Stimulated activated CD4-positive, alpha-beta T cell treated with anti-CD3 and anti-CD28 coated beads, Interleukin-12 subunit alpha, Interleukin-12 subunit beta, amount 100 ng/mL, for 4 hours (primary cell): ENCODE measurements around the gene NOL11.
"Not testable (repeated sequence)": the region's sequence is repeated elsewhere in the genome, so short reads cannot be mapped to it uniquely, and the experiment has no call there.

Experiments used
- DNase-seq: peaks from one replicate; pipeline ENCODE4 v3.0.0-alpha.2; 2020

The NOL11 gene

DNA sequence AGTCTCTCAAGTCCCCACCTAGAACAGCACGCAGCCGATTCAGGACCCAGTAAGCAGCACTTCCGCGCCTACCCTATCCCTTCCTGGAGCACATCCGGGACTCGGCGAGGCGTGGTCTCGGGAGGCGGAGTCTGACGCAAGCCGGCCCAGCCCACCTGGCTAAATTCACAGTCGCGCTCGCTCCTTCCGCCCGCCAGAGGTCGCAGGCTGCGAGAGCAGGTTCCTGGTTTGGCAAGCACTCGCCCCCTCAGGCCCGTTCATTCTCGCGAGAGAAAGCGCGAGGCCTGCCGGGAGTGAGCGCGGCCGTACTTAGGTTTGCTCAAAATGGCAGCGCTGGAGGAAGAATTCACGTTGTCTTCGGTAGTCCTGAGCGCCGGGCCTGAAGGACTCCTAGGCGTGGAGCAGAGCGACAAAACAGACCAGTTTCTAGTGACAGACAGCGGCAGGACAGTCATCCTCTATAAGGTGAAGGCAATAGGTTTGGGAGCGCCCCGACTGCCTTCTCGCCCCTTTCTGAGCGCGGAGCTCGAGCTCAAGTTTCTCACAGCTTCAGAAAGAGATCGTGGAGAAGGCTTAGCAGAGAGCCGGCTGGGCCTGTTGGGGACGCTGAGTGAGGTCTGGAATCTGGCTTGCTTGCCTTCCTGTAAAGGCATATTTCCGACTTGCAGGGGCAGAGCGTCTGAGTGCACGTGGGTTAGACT lies at the start of gene NOL11:
TSS of gene NOL11 (plus strand) at position 313 of the 701 bp plus-strand sequence. CDS start at position 325, 12 bp downstream.
- peak; percentile 99 for DNase-seq

DNA sequence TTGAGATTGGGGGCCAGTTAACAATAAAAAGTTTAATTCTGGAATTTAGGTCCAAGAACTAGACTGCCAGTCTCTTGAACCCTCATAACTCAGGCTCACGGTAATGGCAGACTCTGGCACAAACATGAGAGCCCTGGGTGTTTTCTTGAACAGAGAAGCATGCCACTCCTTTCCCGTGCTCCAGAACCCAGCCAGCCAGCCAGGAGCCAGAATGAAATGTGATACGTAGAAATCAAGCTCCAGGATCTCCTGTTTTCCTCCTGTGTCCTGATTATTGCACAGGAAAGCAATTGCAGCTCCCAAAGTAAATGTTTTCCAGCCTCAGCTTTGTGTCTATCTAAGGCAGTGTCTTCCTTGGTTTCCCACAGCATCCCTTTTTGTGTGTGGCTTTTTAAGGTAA lies 46.2 kb upstream of the NOL11 start:
- DNase-seq: no peak

DNA sequence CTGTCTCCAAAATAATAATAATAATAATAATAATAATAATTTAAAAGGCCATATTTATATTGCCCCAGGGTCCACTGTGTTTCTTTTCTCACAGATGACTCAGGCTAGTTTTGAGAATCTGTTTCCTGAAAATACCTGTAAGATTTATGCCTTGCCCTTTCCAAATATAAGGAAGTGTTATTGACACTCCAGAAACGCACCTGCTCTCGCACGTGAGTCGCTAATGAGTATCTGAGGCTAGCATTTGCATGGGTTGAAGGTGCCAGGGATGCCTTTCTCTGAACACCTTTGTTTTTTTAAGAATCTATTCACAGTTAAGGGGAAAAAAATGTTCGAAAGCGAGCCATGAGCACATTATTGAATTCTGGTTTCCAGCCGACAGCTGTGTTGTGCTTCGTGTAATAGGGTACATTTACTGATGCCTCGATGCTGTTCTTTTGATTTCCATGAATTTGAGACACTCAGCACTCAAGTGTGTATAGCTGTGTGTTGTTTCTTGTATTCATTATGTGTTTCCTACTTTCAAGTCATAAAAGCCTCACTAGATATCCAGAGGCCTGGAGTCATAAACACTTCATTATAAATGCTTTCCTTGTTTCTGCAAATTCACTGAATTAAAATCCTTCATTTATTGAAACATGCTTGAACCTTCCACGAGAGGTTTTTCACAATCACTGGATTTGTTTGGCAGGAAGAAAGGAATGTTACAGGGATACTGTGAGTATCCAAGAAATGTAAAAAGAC lies 45.0 kb upstream of the NOL11 start:
- DNase-seq: no peak

DNA sequence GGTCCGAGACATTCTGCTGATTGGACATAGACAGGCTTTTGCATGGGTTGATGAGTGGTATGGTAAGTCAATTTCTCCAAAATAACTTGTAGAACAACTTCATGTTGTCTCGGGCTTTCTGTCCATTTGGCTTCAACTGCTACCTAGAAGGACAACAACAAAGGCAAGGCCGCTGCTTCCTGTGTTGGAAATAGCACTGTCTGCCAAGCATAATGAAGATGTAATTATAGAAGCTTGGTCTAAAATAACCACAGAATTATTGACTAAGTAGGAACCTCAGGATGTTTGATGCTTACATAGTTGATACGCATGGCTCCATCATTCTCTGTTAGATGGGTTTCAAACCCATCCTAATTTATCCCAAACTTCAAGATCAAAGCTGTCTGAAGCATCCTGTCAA lies 42.3 kb upstream of the NOL11 start:
- DNase-seq: no peak

DNA sequence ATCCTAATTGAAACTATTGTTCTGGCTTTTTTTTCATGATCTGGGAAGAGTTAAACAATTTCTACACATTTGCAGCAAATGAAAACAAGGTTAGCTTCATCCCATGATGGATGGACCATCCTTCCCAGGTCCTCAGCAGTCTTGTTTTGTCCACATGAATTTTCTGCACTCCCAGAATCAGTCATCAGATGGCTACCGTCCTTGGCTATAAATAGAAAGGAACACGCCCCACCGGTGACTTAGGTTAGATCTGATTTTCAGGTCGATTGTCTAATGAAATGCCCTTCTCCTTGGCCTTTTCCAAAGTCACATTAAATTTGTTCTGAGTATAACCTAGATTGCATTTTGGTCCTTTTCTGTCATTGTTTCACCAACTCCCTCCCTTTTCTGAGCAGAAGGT lies 41.4 kb upstream of the NOL11 start:
- DNase-seq: no peak

DNA sequence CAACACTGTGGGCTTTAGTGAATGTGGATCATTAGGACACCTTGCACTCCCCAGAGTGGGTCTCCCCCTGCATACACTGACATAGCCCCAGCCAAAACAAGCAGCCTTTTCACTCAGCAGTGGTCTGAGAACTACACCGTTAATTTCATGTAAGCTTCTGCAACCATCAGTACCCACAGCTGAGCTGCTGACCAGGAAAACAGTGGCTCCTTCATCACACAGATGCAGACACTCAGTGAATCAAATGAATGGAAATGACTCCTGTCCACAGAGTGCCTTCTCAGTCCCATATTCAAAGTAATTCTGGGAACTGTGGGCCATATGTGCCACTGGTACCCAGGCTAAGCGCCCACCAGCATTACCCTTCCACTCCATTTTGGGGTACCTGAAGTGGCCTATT lies 39.3 kb upstream of the NOL11 start:
- DNase-seq: no peak

DNA sequence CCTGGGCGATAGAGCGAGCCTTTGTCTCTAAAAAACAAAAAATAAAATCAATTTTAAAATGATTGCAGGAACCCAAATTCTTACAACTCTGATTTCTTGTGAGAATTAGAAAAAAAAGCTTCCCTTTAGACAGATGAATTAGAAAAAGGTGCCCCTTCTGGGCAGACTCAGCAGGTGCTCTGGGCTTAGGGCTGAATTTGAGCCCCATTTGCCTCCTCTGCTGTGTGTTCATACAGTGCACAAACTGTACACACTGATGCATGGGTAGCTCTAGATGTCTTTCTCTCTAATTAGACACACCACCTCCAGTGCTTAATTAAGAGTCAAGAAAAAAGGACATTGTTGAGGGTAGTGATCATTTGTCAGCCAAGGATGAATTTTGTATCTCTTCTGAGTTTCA lies 38.5 kb upstream of the NOL11 start:
- DNase-seq: no peak

DNA sequence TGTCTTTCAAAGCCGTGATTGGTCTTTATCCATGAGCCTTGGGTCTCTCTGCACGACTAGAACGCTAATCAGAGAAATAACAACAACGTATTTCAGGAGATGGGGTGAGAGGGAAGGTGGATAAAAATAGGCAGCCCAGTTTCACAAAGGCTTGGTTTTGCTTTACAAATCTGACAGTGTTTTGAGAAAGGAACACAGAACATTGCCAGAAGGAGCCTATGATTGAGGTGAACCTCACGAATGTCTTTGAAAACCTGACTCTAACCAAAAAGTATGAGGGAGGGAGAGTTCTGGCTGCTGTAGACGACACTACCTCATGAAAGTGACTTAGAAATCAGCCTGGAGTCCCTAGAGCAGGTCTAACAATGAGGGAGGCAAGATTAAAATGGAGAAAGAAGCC lies 38.0 kb upstream of the NOL11 start:
- no peak for DNase-seq

DNA sequence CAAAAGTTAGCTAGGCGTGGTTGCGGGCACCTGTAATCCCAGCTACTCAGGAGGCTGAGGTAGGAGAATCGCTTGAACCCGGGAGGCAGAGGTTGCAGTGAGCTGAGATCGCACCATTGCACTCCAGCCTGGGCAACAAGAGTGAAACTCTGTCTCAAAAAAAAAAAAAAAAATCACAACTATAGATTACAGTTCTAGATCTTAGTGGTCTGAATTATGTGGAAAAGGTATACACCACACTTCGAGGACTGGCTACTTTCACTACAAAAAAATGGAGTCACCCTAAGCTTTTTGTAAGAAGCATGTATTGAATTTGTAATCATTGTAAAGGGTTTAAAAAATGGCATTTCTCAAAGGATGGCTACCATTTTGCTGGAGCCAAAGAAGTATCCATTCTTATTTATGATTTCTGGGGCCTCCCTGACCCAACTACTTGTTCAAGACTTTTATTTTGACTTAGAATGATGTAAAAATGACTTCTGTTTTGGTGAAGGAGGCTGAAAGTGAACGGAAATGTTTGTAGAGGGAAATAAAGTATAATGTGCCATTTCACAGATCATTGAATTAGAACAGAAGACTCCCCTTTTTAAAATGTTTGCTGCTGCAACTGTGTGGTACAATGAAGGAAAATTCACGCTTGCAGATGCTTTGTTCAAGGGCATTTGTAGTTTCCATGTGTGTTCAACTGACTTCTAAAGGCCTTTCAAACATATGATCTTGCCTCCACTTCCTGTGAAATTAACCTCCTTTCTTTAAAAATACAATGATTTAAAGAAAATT lies 37.1 kb upstream of the NOL11 start:
- DNase-seq: no peak

DNA sequence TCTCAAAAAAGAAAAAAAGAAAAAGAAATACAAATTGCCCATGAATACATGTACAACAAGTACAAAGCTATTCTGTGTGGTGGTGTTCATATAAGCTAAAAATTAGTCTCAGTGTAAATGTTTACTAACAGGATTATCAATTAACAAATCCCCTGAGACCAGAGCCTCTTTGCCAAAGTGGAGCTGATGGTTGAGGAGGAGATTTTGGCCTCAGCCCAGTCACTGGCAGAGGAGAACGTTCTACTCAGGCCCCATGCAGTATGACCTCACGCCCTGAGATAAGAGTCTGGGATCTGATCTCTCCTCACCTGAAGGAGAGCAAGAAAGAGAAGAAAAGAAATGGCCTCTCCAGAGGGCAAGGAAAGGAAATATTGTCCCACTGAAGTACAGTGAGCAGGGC lies 35.5 kb upstream of the NOL11 start:
- DNase-seq: no peak

DNA sequence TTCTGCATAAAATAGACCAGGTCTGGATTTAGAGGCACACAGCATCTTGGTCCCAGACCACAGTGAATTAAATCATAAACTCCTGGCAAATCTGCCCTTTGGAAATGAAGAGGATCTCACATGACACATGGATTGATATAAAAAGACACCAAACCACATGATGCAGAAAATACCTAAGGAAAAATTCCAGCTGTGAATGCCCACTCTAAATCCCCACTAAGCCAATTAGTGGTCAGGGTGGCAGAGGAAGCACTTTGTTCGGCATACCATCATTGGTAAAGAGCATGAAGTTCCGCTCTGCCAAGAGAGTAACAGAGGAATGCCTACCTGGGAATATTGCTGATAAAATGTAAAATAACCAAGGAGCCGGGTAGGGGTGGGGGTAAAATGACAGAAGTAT lies 32.4 kb upstream of the NOL11 start:
- no peak for DNase-seq

DNA sequence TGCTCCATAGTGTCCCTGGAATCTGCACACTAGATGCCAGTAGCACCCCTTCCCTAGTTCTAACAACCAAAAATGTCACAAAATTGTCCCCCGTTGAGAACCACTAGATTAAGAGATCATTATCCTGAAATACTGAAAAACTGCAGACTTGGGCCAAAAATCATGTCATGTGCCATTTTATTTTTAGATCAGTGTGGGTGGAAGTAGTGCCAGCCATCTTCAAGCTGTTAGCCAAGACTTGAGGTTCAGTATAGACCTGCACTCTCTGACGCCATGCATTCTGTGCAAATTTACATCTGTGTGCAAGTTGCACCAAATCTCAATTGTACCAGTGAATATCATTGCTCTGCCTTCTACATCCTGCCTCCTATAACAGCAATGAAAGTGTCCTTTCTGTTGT lies 31.5 kb upstream of the NOL11 start:
- no peak for DNase-seq

DNA sequence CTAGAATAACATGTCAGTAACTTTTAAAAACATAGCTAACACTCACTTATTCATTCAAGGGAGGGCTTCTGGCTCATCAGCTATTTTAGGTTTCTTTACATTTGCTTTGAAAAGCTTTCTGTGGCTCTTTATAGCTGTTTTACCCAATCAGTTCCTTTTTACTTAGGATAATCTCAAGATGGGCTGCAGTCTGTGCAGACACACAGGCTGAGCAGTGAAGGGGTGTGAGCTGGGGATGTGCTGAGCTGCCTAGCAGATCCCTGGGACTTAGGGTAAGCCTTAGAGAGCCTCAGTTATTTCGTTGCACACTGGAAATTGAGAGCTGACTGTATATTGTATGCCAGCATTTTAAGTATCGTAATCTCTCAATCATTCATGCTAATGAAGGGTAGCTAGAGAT lies 30.2 kb upstream of the NOL11 start:
- DNase-seq: no peak

DNA sequence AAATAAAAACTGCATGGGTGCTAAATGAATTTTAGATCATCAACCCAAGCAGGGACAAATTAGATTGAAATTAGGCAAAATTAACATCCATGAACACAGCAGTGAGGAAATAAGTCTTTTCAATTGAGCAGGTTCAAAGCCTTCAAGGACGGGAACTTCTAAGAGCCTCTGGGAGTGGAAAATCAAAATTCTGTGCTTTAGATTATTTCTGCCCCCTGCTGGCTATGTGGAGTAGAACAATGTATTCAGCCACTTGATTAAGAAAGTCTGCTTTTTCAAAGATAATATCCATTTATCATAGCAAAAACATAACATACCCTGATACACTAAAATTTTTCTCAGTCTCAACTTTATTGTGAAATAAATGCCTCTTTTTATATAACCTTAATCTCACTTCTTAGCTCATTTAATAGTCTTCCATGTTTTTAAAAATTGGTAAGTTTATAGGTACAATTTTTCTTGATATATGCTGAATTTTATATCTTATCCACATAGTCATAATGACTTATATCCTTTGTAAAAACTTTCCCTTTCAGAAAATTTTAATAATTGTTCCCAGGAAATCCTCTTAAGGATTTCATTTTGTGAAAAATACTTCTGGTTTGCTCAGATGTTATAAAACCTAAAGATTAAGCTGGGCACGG lies 28.1 kb upstream of the NOL11 start:
- DNase-seq: peak; percentile 8

DNA sequence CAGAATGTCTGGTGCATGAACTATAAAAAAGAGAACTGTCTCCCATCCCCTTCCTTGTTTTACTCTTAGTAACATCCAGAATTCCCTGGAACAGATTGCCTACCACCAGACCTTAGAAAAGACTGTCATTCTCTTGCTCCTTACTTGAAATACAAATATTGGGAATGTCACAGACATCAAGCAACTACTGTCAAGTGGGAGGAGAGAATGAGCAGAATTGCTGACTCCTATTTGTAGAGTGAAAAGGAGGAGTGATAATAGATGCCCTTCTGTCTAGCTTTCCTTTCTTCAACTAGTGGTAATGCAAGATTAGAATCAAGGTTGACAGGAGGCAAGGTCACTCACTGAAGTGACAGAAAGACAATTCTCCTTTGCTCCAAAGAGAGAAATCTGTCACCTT lies 23.9 kb upstream of the NOL11 start:
- no peak for DNase-seq

DNA sequence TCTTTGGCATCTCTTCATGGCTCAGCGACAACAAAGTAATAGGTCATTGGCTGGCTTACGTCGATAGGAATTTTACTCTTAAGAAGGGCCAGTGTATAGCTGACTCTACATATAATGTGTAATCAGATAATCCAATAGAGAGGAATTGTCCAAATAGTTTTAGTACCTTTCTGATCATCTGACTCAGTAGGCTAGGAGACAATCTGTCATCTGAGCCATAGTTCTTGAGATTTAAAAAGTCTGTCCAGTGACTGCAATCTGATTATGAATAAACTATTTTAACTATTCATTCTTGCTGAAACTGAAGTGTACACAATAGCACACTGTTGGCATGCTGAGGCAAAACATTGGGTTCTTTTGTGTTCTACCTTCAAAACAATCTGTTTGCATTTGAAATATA lies 21.4 kb upstream of the NOL11 start:
- no peak for DNase-seq

DNA sequence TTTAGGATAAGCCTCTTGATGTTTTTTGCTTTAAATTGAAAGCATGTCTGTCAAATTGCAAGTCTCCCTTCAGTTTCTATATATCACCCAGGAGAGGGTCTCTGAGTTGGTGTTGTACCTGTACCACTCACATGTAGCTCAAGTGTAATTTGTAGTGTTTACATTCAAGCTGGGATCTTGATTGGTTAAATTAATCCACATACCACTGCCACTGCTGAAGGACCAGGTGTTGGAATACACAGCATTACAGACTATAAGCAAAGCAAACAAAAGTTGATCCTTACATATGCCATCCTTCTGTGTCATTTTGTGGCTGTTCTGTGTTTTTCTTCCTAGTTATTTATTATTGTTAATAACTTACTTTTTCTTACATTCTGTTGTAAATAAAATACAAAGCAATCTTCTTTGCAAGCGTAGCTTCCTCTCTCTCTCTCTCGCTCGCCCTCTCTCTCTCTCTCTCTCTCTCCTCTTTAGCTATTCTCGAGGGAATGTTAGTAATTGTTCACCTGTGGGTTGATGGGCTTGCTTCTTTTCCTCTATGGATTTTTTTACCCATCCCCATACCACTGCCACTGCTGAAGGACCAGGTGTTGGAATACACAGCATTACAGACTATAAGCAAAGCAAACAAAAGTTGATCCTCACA lies 20.8 kb upstream of the NOL11 start:
- no peak for DNase-seq

DNA sequence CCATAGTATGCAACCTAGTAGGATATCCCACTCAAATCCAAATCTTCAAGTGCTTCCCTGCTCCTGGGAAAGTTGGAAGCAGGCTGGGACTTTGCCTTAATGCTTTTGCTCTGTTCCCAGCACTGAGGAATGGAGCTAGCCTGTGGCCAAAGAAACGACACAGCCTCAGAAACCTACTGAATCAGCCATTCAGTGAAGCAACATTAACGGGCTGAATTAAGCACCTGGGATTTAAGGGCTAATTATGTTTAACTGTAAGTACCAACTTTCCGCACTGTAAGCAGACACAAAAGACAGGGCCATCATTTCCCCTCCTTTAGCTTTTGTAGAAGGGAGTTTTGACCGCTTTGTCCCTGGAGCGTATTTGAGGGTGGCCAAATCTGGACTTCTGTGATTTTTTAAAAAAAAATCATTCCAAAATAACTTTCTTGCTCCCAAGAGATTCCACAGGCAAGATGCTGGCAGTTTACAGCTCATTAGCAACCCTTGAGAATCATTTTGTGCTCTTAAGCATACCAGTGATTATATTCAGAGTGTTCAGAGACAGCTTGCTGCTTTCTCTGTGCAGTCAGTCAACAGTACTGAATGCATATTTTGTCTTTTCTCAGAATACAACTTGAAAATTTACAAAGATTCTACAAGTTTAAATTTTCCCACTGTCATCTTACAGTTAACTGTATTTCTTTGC lies 17.6 kb upstream of the NOL11 start:
- DNase-seq: no peak

DNA sequence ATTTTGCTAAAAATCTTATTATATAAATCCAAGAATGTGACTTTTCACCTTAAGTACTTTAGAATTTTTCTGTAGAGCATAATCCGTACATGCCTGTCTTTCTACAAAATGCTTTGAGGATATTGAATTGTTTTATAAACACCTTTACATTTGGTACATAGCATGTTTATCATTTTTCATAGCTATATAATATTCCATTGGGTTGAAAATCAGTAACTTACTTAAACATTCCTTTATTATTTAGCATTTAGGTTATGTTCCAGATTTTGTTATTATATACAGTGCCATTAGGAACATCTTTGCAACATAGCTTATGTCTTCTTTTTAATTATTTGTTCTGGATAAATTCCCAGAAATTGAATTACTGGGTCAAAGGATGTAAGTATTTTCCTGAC lies 17.0 kb upstream of the NOL11 start:
- no peak for DNase-seq

DNA sequence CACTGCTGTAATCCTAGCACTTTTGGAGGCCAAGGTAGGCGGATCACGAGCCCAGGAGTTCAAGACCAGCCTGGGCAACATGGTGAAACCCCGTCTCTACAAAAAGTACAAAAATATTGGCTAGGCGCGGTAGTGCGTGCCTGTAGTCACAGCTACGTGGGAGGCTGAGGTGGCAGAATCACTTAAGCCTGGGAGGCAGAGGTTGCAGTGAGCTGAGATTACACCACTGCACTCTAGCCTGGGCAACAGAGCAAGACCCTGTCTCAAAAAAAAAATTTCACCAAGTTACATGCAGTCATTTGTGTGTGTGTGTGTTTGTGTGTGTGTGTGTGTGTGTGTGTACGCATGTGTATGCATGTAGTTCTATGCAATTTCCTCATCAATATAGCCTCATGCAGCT lies 14.9 kb upstream of the NOL11 start:
- DNase-seq: not testable (repeated sequence)

DNA sequence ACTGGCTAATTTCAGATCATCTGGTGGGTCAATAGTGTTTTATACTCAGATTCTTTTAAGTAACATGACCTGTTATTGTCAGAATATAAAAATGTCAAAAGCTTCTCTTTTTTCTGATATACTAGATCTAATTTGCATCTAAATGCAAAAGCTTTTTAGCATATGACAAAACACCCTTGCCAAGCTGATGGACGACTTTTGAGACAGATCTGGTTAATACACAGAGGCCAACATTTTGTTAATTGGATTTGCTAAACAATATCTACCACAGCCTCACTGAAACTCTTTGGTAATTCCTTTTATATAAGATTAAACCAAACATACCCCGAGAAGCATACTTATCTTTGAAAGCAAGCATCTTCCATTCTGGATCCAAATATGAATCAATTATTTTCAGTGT lies 10.3 kb upstream of the NOL11 start:
- no peak for DNase-seq

DNA sequence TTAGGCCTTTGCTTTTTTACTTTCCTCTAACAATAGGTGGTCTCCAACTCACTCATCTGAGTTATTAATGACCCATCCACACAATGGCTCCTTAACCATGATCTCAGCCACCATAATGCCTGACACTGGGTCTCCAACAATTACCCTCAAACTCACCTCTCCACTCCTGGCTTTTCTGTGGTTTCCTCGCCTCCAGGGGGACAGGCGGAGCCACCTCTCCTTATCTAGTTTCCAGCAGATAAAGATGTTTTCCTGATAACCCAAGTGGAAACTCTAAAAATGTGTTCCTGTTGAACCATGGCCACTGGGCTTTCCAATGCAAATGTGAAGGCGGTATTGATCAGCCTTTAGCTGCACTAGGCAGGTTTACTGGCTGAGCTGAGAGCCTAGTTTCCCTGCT lies 9.4 kb upstream of the NOL11 start:
- no peak for DNase-seq
